Measurements from ENCODE around the gene IGF2BP3.

GRCh38 chr7:23337374-23337773 lies 132.9 kb downstream of the IGF2BP3 start:
- TF ChIP-seq, protein P1, sequence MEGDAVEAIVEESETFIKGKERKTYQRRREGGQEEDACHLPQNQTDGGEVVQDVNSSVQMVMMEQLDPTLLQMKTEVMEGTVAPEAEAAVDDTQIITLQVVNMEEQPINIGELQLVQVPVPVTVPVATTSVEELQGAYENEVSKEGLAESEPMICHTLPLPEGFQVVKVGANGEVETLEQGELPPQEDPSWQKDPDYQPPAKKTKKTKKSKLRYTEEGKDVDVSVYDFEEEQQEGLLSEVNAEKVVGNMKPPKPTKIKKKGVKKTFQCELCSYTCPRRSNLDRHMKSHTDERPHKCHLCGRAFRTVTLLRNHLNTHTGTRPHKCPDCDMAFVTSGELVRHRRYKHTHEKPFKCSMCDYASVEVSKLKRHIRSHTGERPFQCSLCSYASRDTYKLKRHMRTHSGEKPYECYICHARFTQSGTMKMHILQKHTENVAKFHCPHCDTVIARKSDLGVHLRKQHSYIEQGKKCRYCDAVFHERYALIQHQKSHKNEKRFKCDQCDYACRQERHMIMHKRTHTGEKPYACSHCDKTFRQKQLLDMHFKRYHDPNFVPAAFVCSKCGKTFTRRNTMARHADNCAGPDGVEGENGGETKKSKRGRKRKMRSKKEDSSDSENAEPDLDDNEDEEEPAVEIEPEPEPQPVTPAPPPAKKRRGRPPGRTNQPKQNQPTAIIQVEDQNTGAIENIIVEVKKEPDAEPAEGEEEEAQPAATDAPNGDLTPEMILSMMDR (IDR thresholded peaks at IDR 0.05) = no peak
- TF ChIP-seq POLR2A (IDR thresholded peaks at IDR 0.05) = no peak
